Measurements from ENCODE around the gene STRN4.
"Not testable (repeated sequence)": the region's sequence is repeated elsewhere in the genome, so short reads cannot be mapped to it uniquely, and the experiment has no call there.

The STRN4 gene

DNA sequence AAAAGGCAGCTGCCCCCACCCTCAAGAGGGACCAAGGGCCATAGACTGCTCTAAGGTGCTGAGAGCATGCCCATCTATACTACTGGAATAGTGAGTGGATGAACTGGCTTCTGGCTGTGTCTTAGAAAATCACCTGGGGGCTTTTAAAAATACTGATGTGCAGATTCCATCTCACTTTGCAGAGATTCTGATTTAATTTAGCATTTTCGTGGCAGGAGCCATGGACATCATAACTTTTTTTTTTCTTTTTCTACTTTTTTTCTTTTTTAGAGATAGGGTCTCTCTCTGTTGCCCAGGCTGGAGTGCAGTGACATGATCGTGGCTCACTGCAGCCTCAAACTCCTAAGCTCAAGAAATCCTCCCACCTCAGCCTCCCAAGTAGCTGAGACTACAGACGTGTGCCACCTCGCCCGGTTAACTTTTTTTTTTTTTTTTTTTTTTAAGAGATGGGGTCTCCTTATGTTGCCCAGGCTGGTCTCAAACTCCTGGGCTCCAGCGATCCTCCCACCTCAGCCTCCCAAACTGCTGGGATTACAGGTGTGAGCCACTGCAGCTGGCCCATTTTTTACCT is 33.4 kb downstream of the STRN4 start:
- H3K36me3 Mint-ChIP-seq (ENCODE audit: low read depth): peaks cover 49% of the 10 kb centered on the region
- H3K27ac Mint-ChIP-seq: peak overlapping the region; percentile 47
- peak overlapping the region; percentile 95 for H3K4me3 Mint-ChIP-seq
- H3K27me3 Mint-ChIP-seq (ENCODE audit: low read depth); H3K9me3 Mint-ChIP-seq; DNase-seq (ENCODE audit: low spot score): not testable (repeated sequence)
- peaks cover 15% of the 10 kb centered on the region for H3K4me1 Mint-ChIP-seq (ENCODE audit: low read depth)

- H3K4me3 Mint-ChIP-seq: no peak overlapping the region
- H3K36me3 Mint-ChIP-seq (ENCODE audit: low read depth): peaks cover 54% of the 10 kb centered on the region
- H3K27ac Mint-ChIP-seq: no peak overlapping the region
- peaks cover 12% of the 10 kb centered on the region for H3K4me1 Mint-ChIP-seq (ENCODE audit: low read depth)
- DNase-seq (ENCODE audit: low spot score): no peak
- no peaks in the 10 kb centered on the region for H3K9me3 Mint-ChIP-seq
- H3K27me3 Mint-ChIP-seq (ENCODE audit: low read depth): no peaks in the 10 kb centered on the region
Observed at GRCh38 chr19:46710687-46711086, 35.6 kb downstream of the STRN4 start.

GRCh38 chr19:46704379-46705076 is 41.7 kb downstream of the STRN4 start:
- Mint-ChIP-seq H3K9me3 (no peaks in the 10 kb centered on the region), H3K4me3 (no peak overlapping the region), H3K27me3 (ENCODE audit: low read depth) (no peaks in the 10 kb centered on the region), H3K36me3 (ENCODE audit: low read depth) (peaks cover 63% of the 10 kb centered on the region), H3K4me1 (ENCODE audit: low read depth) (peaks cover 9% of the 10 kb centered on the region), H3K27ac (peak overlapping the region; percentile 65)
- DNase-seq (ENCODE audit: low spot score): peak; percentile 69

GRCh38 chr19:46700704-46701103 is 45.5 kb downstream of the STRN4 start:
- no peak overlapping the region for H3K4me3 Mint-ChIP-seq
- H3K4me1 Mint-ChIP-seq (ENCODE audit: low read depth): peaks cover 9% of the 10 kb centered on the region
- peaks cover 77% of the 10 kb centered on the region for H3K36me3 Mint-ChIP-seq (ENCODE audit: low read depth)
- no peak overlapping the region for H3K27ac Mint-ChIP-seq
- DNase-seq (ENCODE audit: low spot score): no peak
- H3K27me3 Mint-ChIP-seq (ENCODE audit: low read depth): no peaks in the 10 kb centered on the region
- H3K9me3 Mint-ChIP-seq: no peaks in the 10 kb centered on the region

GRCh38 chr19:46698395-46699321 is 47.6 kb downstream of the STRN4 start:
- Mint-ChIP-seq H3K4me3 (no peak overlapping the region), H3K27me3 (ENCODE audit: low read depth) (no peaks in the 10 kb centered on the region), H3K36me3 (ENCODE audit: low read depth) (peaks cover 70% of the 10 kb centered on the region), H3K27ac (no peak overlapping the region), H3K4me1 (ENCODE audit: low read depth) (no peaks in the 10 kb centered on the region), H3K9me3 (no peaks in the 10 kb centered on the region)
- no peak for DNase-seq (ENCODE audit: low spot score)

DNA sequence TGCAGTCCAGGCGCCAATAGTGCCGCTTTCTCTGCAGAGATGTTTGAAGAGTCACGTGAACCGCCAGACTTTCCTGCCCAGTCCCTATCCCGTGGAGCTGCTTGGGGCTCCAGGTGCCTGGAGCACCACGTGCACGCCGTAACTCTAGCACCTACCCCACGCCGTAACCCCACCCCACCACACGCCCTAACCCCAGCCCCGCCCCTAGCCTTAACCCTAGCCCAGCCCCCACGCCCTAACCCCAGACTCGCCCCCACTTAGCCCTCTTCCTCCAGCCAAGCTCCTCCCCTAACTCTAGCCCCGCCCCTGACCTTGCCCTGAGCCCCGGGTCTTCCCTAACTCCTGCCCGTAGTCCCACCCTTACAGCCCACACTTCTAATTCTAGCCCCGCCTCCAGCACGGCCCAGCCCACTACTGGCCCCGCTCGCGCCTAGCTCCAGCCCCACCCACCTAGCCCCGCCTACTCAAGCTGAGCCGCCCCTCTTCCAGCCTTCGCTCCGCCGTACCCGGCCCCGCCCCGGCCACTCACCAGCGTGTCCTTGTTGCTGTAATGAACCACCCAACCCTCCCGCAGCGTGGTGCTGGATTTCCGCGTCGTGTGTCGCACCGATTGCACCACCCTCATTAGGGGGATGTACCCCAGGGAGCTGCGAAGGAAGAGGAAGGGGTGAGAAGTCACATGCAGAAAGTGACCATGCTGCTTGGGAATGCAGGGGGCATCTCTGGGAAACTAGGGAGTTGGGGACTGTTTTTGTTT is 48.9 kb downstream of the STRN4 start:
- Mint-ChIP-seq H3K27ac (no peak overlapping the region), H3K36me3 (ENCODE audit: low read depth) (peaks cover 75% of the 10 kb centered on the region), H3K4me1 (ENCODE audit: low read depth) (no peaks in the 10 kb centered on the region), H3K4me3 (no peak overlapping the region), H3K9me3 (no peaks in the 10 kb centered on the region), H3K27me3 (ENCODE audit: low read depth) (no peaks in the 10 kb centered on the region)
- DNase-seq (ENCODE audit: low spot score): no peak

GRCh38 chr19:46696866-46697203 is 49.4 kb downstream of the STRN4 start:
- Mint-ChIP-seq H3K4me1 (ENCODE audit: low read depth) (no peaks in the 10 kb centered on the region), H3K27me3 (ENCODE audit: low read depth) (no peaks in the 10 kb centered on the region), H3K9me3 (no peaks in the 10 kb centered on the region), H3K4me3 (no peak overlapping the region), H3K36me3 (ENCODE audit: low read depth) (peaks cover 77% of the 10 kb centered on the region), H3K27ac (no peak overlapping the region)
- no peak for DNase-seq (ENCODE audit: low spot score)

GRCh38 chr19:46696052-46696451 is 50.2 kb downstream of the STRN4 start:
- H3K9me3 Mint-ChIP-seq: no peaks in the 10 kb centered on the region
- no peaks in the 10 kb centered on the region for H3K27me3 Mint-ChIP-seq (ENCODE audit: low read depth)
- no peak for DNase-seq (ENCODE audit: low spot score)
- no peaks in the 10 kb centered on the region for H3K4me1 Mint-ChIP-seq (ENCODE audit: low read depth)
- peaks cover 80% of the 10 kb centered on the region for H3K36me3 Mint-ChIP-seq (ENCODE audit: low read depth)
- no peak overlapping the region for H3K4me3 Mint-ChIP-seq
- no peak overlapping the region for H3K27ac Mint-ChIP-seq

DNA sequence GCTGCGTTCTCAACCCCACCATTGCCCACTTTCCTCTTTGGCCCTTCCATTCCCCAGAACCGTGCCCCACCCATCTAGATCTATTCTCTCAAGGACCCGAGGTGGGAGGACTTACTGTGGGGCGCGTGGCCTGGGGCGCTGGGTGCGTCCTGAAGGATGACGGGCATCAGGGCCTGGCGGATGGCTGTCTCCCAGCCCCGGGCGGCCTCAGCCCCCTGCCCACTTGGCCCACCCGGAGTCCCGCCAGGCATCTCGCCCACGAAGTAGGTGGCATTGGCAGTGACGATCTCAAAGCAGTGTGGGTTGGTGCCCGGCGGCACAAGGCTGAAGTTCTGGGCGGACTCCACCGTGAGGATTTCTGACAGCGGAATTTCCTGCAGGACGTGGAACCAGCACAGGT is 52.5 kb downstream of the STRN4 start:
- H3K27me3 Mint-ChIP-seq (ENCODE audit: low read depth): no peaks in the 10 kb centered on the region
- no peaks in the 10 kb centered on the region for H3K4me1 Mint-ChIP-seq (ENCODE audit: low read depth)
- H3K36me3 Mint-ChIP-seq (ENCODE audit: low read depth): peaks cover 86% of the 10 kb centered on the region
- H3K27ac Mint-ChIP-seq: no peak overlapping the region
- H3K9me3 Mint-ChIP-seq: no peaks in the 10 kb centered on the region
- no peak overlapping the region for H3K4me3 Mint-ChIP-seq
- DNase-seq (ENCODE audit: low spot score): no peak

GRCh38 chr19:46692918-46693722 is 53.1 kb downstream of the STRN4 start:
- Mint-ChIP-seq H3K27me3 (ENCODE audit: low read depth) (no peaks in the 10 kb centered on the region), H3K27ac (no peak overlapping the region), H3K4me1 (ENCODE audit: low read depth) (no peaks in the 10 kb centered on the region), H3K4me3 (no peak overlapping the region), H3K9me3 (no peaks in the 10 kb centered on the region), H3K36me3 (ENCODE audit: low read depth) (peaks cover 82% of the 10 kb centered on the region)
- no peak for DNase-seq (ENCODE audit: low spot score)

- Mint-ChIP-seq H3K27ac (no peak overlapping the region), H3K4me3 (no peak overlapping the region), H3K4me1 (ENCODE audit: low read depth) (no peaks in the 10 kb centered on the region), H3K9me3 (no peaks in the 10 kb centered on the region), H3K27me3 (ENCODE audit: low read depth) (no peaks in the 10 kb centered on the region), H3K36me3 (ENCODE audit: low read depth) (peaks cover 82% of the 10 kb centered on the region)
- DNase-seq (ENCODE audit: low spot score): no peak
Observed at GRCh38 chr19:46691948-46692347, 54.3 kb downstream of the STRN4 start.

GRCh38 chr19:46691104-46691503 is 55.1 kb downstream of the STRN4 start:
- Mint-ChIP-seq H3K9me3 (no peaks in the 10 kb centered on the region), H3K4me3 (no peak overlapping the region), H3K27me3 (ENCODE audit: low read depth) (no peaks in the 10 kb centered on the region), H3K36me3 (ENCODE audit: low read depth) (peaks cover 76% of the 10 kb centered on the region), H3K27ac (no peak overlapping the region), H3K4me1 (ENCODE audit: low read depth) (no peaks in the 10 kb centered on the region)
- DNase-seq (ENCODE audit: low spot score): no peak

DNA sequence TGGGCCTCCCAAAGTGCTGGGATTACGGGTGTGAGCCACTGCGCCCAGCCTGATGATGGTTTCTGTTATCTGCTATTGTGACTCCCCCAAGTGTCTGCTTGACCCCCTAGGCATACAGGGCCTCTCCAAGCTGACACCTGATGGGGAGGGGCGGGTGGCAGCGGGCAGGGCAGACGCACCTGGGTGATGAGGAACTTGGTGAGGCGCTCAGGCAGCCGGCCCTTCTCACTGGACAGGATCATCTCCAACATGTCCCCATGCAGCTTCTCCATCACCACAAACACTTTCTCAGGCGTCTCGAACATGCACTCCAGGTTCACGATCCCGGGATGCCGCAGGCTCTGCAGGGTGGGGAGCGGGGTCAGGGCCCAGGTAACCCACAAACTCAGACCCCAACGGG is 56.9 kb downstream of the STRN4 start:
- no peak for DNase-seq (ENCODE audit: low spot score)
- H3K36me3 Mint-ChIP-seq (ENCODE audit: low read depth): peaks cover 76% of the 10 kb centered on the region
- H3K27me3 Mint-ChIP-seq (ENCODE audit: low read depth): no peaks in the 10 kb centered on the region
- no peaks in the 10 kb centered on the region for H3K9me3 Mint-ChIP-seq
- H3K4me3 Mint-ChIP-seq: no peak overlapping the region
- H3K27ac Mint-ChIP-seq: no peak overlapping the region
- H3K4me1 Mint-ChIP-seq (ENCODE audit: low read depth): peaks cover 1% of the 10 kb centered on the region

All from T-helper 2 cell treated with Interferon-gamma antibody and Interleukin-4, amounts not matched to agents 5 μg/mL and 100 μg/mL, for 36 hours (primary cell).